Measurements from ENCODE around the gene RIPK4. TPM values are rescaled to one million over a fixed set of nuclear protein-coding genes. Genes with fewer than 3 reads are reported as not detected.

The RIPK4 gene
- total and polyA plus RNA-seq, 2 donors from 2014 or later, result 11.6 to 32.6 TPM

DNA sequence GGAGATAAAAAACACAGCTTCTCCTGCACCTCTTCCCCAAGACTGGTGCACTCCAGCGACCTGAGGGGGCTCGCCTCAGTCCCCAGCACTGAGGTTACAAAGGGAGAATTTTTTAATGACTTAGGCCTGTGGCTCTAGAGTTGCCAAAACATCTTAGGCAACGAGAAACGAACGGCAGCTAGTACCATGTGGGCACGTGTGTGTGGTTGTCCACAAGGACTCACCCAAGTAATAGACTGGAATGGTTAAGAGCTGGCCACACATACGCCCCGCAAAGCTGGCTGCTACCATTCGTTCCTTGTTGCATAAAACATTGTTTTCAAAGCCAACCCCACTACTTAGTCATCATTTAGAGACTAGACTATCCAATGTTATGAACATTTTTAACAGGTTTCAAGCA is 26.9 kb downstream of the RIPK4 start:
- FAIRE-seq, result no peak
- Histone ChIP-seq H3K27me3 (ENCODE audit: control insufficient read depth, insufficient read depth, low read length) (no peaks in the 10 kb centered on the region), H3K36me3 (ENCODE audit: control insufficient read depth in 2 of 3, insufficient read depth in 3 of 3, low read length in 3 of 3) (peaks cover 0 to 60% (median 14%) of the 10 kb centered on the region in 3 donors), H3K9ac (ENCODE audit: low read length in 3 of 3) (no peak overlapping the region), H3K4me1 (ENCODE audit: control insufficient read depth in 2 of 3, insufficient read depth in 2 of 3, low read depth in 1 of 3, low read length in 3 of 3) (no peaks in the 10 kb centered on the region), H3K4me3 (ENCODE audit: low read length in 3 of 3) (no peak overlapping the region), H3K27ac (ENCODE audit: low read depth in 2 of 2, low read length in 2 of 2) (no peak overlapping the region), H3K9me3 (ENCODE audit: control insufficient read depth in 2 of 3, insufficient read depth in 1 of 3, low read length in 3 of 3) (peaks cover 0 to 13% (median 0%) of the 10 kb centered on the region in 3 donors)
- no peak for DNase-seq
- intact Hi-C loops (cut with DNase I), result no loop called here
- TF ChIP-seq, protein P1, sequence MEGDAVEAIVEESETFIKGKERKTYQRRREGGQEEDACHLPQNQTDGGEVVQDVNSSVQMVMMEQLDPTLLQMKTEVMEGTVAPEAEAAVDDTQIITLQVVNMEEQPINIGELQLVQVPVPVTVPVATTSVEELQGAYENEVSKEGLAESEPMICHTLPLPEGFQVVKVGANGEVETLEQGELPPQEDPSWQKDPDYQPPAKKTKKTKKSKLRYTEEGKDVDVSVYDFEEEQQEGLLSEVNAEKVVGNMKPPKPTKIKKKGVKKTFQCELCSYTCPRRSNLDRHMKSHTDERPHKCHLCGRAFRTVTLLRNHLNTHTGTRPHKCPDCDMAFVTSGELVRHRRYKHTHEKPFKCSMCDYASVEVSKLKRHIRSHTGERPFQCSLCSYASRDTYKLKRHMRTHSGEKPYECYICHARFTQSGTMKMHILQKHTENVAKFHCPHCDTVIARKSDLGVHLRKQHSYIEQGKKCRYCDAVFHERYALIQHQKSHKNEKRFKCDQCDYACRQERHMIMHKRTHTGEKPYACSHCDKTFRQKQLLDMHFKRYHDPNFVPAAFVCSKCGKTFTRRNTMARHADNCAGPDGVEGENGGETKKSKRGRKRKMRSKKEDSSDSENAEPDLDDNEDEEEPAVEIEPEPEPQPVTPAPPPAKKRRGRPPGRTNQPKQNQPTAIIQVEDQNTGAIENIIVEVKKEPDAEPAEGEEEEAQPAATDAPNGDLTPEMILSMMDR (IDR thresholded peaks at IDR 0.05; ENCODE audit: borderline replicate concordance, extremely low read depth, insufficient read depth), result no peak

DNA sequence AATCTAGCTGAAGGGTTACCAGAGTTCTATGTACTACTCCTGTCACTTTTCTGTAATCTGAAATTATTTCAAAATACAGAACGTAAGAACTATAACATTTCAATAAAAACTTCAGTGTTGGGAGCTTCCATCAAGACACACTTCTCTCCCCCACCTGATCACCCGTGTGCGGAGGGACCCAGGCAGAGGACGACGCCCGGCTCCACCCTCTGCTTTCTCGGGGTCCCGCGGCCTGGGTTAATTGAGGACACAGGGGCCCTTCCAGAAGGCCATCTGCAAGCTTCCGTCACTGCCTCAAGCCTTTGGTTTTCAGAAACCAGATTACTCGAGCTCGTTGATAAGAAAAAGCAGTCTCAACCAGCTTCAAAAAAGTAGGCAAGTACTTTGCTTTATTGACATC is 27.8 kb downstream of the RIPK4 start:
- Histone ChIP-seq H3K9me3 (ENCODE audit: control insufficient read depth in 2 of 3, insufficient read depth in 1 of 3, low read length in 3 of 3) (peaks cover 0 to 13% (median 0%) of the 10 kb centered on the region in 3 donors), H3K27ac (ENCODE audit: low read depth in 2 of 2, low read length in 2 of 2) (no peak overlapping the region), H3K4me1 (ENCODE audit: control insufficient read depth in 2 of 3, insufficient read depth in 2 of 3, low read depth in 1 of 3, low read length in 3 of 3) (no peaks in the 10 kb centered on the region), H3K36me3 (ENCODE audit: control insufficient read depth in 2 of 3, insufficient read depth in 3 of 3, low read length in 3 of 3) (peaks cover 0 to 53% (median 12%) of the 10 kb centered on the region in 3 donors), H3K9ac (ENCODE audit: low read length in 3 of 3) (no peak overlapping the region), H3K4me3 (ENCODE audit: low read length in 3 of 3) (no peak overlapping the region), H3K27me3 (ENCODE audit: control insufficient read depth, insufficient read depth, low read length) (no peaks in the 10 kb centered on the region)
- DNase-seq, result peak in 1 of 5 donors; percentile 17
- TF ChIP-seq, protein P1 (IDR thresholded peaks at IDR 0.05; ENCODE audit: borderline replicate concordance, extremely low read depth, insufficient read depth), result no peak
- FAIRE-seq, result no peak
- intact Hi-C loops (cut with DNase I), result no loop called here

DNA sequence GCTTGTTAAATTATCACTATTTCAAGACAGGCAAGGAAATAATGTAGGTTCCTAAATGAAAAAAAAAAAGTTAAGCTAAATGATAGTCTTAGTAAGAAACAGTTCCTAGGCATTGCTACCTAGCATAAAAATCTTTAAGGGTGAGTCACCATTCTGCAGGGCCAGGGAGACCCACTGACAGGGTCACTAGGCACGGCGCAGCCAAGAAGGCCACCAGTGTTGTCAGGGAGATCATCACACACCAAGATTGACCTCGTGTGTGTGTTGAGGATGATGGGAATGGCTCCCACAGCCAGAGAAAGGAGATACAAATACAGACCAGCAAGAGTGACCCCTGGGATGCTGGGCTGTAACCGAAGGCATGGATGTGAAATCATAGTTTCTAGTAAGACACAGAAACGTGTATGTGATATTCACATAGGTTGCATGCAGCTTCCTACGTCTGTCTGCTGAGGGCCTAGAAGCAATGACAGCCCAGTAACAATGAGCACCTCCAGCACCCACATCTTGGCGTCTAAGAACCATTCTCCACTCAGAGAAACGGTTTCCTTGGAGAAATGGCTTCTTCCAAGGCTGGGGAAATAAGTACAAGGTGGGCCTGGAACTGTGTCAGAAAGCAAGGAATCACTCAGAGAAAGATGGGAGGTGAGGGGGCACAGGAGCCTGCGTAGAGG is 29.1 kb downstream of the RIPK4 start:
- no peak for DNase-seq
- TF ChIP-seq, protein P1 (IDR thresholded peaks at IDR 0.05; ENCODE audit: borderline replicate concordance, extremely low read depth, insufficient read depth), result no peak
- Histone ChIP-seq H3K36me3 (ENCODE audit: control insufficient read depth in 2 of 3, insufficient read depth in 3 of 3, low read length in 3 of 3) (peaks cover 0 to 44% (median 12%) of the 10 kb centered on the region in 3 donors), H3K27ac (ENCODE audit: low read depth in 2 of 2, low read length in 2 of 2) (no peak overlapping the region), H3K9ac (ENCODE audit: low read length in 3 of 3) (no peak overlapping the region), H3K9me3 (ENCODE audit: control insufficient read depth in 2 of 3, insufficient read depth in 1 of 3, low read length in 3 of 3) (peaks cover 0 to 13% (median 0%) of the 10 kb centered on the region in 3 donors), H3K4me1 (ENCODE audit: control insufficient read depth in 2 of 3, insufficient read depth in 2 of 3, low read depth in 1 of 3, low read length in 3 of 3) (no peaks in the 10 kb centered on the region), H3K4me3 (ENCODE audit: low read length in 3 of 3) (no peak overlapping the region), H3K27me3 (ENCODE audit: control insufficient read depth, insufficient read depth, low read length) (no peaks in the 10 kb centered on the region)
- FAIRE-seq, result no peak
- intact Hi-C loops (cut with DNase I), result no loop called here
